ENCODE measurements around the gene UBXN10.
A peak's percentile ranks its signal among the peaks of the same experiment; 100 is the strongest.

The UBXN10 gene

GRCh38 chr1:20183035-20183434, 2.9 kb upstream of the UBXN10 start:
- no peak for DNase-seq (ENCODE audit: low spot score)

- DNase-seq (ENCODE audit: low spot score), result no peak
Observed at GRCh38 chr1:20183616-20184271, 2.2 kb upstream of the UBXN10 start.

GRCh38 chr1:20184481-20184900, 1.4 kb upstream of the UBXN10 start:
- DNase-seq (ENCODE audit: low spot score), result no peak

- no peak for DNase-seq (ENCODE audit: low spot score)
Observed at GRCh38 chr1:20184997-20185833, 681 bp upstream of the UBXN10 start.

- no peak for DNase-seq (ENCODE audit: low spot score)
Observed at GRCh38 chr1:20187103-20187812, 1.4 kb downstream of the UBXN10 start.

- no peak for DNase-seq (ENCODE audit: low spot score)
Observed at GRCh38 chr1:20187813-20188454, 2.0 kb downstream of the UBXN10 start.

GRCh38 chr1:20188455-20188817, 2.5 kb downstream of the UBXN10 start:
- DNase-seq (ENCODE audit: low spot score), result no peak

GRCh38 chr1:20189664-20190063, 3.8 kb downstream of the UBXN10 start:
- DNase-seq (ENCODE audit: low spot score), result no peak

- DNase-seq (ENCODE audit: low spot score), result no peak
Observed at GRCh38 chr1:20190256-20191160, 4.6 kb downstream of the UBXN10 start.

- DNase-seq (ENCODE audit: low spot score), result no peak
Observed at GRCh38 chr1:20191266-20191825, 5.5 kb downstream of the UBXN10 start.

- no peak for DNase-seq (ENCODE audit: low spot score)
Observed at GRCh38 chr1:20192364-20192763, 6.5 kb downstream of the UBXN10 start.

- no peak for DNase-seq (ENCODE audit: low spot score)
Observed at GRCh38 chr1:20192871-20193411, 7.0 kb downstream of the UBXN10 start.

- DNase-seq (ENCODE audit: low spot score), result no peak
Observed at GRCh38 chr1:20194224-20194623, 8.3 kb downstream of the UBXN10 start.

- peak; percentile 69 for DNase-seq (ENCODE audit: low spot score)
Observed at GRCh38 chr1:20194757-20195461, 9.0 kb downstream of the UBXN10 start.

GRCh38 chr1:20195462-20195780, 9.5 kb downstream of the UBXN10 start:
- DNase-seq (ENCODE audit: low spot score), result no peak

GRCh38 chr1:20197329-20197791, 11.5 kb downstream of the UBXN10 start:
- DNase-seq (ENCODE audit: low spot score), result no peak

- no peak for DNase-seq (ENCODE audit: low spot score)
Observed at GRCh38 chr1:20198296-20198695, 12.4 kb downstream of the UBXN10 start.

GRCh38 chr1:20198918-20199317, 13.0 kb downstream of the UBXN10 start:
- no peak for DNase-seq (ENCODE audit: low spot score)

- no peak for DNase-seq (ENCODE audit: low spot score)
Observed at GRCh38 chr1:20199403-20199802, 13.5 kb downstream of the UBXN10 start.

GRCh38 chr1:20199840-20200239, 13.9 kb downstream of the UBXN10 start:
- DNase-seq (ENCODE audit: low spot score), result no peak

Data from D341Med (cell line).